DMS 273 (cell line): ENCODE measurements around the gene RNF123.
A peak's percentile ranks its signal among the peaks of the same experiment; 100 is the strongest.

Experiments used
- DNase-seq: peaks from one replicate; lab custom pipeline; 2025; ENCODE audit not compliant: unreplicated experiment; lab: John Stamatoyannopoulos, UW

RNF123 gene

GRCh38 chr3:49717211-49717958 is 28.0 kb downstream of the RNF123 start:
- no peak for DNase-seq

- no peak for DNase-seq
These were observed 28.9 kb downstream of the RNF123 start for GRCh38 chr3:49717959-49718857.

- no peak for DNase-seq
These were observed 29.5 kb downstream of the RNF123 start for GRCh38 chr3:49718858-49719213.

GRCh38 chr3:49719214-49719884 is 30.0 kb downstream of the RNF123 start, which contains the start of gene AMIGO3:
Gene AMIGO3, minus strand, starts transcription at chr3:49719684. Its CDS starts 219 bp downstream, at chr3:49719465.
- peak; percentile 98 for DNase-seq

- DNase-seq: no peak
These were observed 31.7 kb downstream of the RNF123 start for GRCh38 chr3:49720855-49721595.

- no peak for DNase-seq
These were observed 32.2 kb downstream of the RNF123 start for GRCh38 chr3:49721596-49721895.

GRCh38 chr3:49721896-49722781 is 32.8 kb downstream of the RNF123 start:
- no peak for DNase-seq

GRCh38 chr3:49722896-49723295 is 33.5 kb downstream of the RNF123 start:
- DNase-seq: peak; percentile 28

- DNase-seq: peak; percentile 56
These were observed 33.9 kb downstream of the RNF123 start for GRCh38 chr3:49723296-49723627.

- DNase-seq: peak; percentile 96
These were observed 34.5 kb downstream of the RNF123 start, which contains the start of gene GMPPB for GRCh38 chr3:49723628-49724551. Gene GMPPB, minus strand, starts transcription at chr3:49723951. Its CDS starts 225 bp downstream, at chr3:49723726.

- no peak for DNase-seq
These were observed 35.2 kb downstream of the RNF123 start for GRCh38 chr3:49724586-49724985.

GRCh38 chr3:49725906-49726681 is 36.7 kb downstream of the RNF123 start:
- DNase-seq: no peak

- no peak for DNase-seq
These were observed 38.0 kb downstream of the RNF123 start for GRCh38 chr3:49727154-49727923.

GRCh38 chr3:49727924-49728361 is 38.6 kb downstream of the RNF123 start:
- no peak for DNase-seq

GRCh38 chr3:49729966-49730609 is 40.7 kb downstream of the RNF123 start:
- no peak for DNase-seq

- no peak for DNase-seq
These were observed 43.2 kb downstream of the RNF123 start for GRCh38 chr3:49732597-49732996.

GRCh38 chr3:49733551-49733950 is 44.2 kb downstream of the RNF123 start:
- no peak for DNase-seq
